ENCODE data around the gene IFT27. TPM values are rescaled to one million over a fixed set of nuclear protein-coding genes. Genes with fewer than 3 reads are reported as not detected.

The IFT27 gene
- total RNA-seq, 1 experiment from 2014 or later = 23.2 TPM

DNA sequence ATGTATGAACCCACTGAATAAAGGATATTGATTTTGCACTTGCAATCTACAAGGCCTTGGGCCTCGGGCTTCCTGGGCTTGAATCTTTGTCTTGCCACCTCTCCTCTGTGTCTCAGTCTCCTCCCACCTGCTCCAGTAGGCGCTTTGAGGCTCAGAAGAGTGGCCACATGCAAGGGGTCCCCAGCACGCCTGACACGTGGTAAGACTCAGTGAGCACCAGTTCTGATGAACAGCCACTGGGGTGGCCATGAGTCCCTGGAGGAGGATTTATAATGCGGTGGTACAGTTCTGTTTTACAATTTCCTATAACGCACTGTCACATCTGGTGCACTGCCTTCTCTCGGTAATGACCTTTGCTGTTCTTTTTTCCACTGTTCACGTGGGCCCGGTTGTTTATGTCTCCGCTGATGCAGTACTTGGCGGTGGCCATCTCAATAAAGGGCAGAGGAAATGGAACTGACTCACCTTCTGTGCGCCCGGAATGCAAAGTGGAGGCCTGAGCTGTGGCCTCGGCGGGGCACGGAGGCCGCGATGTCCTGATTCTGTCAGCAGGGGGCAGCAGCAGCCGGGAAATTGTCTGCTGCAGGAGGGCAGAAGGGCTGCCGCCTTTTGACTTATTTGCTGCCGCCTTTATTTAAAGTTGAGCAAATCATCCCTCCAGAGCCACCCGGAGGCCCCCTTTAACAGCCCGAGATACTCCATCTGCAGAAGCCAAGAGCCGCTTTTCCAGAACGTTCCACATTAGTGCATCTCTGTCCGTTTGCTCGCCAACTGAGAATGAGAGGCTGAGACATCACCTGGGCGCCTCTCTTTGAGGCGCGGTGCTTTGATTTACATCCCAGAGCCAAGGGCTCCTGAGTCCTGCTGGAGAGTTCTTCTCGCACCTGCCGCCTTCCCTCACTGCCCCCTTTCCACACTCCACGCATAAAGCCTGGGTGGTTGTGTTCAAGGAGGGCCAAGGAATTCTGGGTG, 6.0 kb upstream of the IFT27 start (continued):
- TF ChIP-seq, protein P1, sequence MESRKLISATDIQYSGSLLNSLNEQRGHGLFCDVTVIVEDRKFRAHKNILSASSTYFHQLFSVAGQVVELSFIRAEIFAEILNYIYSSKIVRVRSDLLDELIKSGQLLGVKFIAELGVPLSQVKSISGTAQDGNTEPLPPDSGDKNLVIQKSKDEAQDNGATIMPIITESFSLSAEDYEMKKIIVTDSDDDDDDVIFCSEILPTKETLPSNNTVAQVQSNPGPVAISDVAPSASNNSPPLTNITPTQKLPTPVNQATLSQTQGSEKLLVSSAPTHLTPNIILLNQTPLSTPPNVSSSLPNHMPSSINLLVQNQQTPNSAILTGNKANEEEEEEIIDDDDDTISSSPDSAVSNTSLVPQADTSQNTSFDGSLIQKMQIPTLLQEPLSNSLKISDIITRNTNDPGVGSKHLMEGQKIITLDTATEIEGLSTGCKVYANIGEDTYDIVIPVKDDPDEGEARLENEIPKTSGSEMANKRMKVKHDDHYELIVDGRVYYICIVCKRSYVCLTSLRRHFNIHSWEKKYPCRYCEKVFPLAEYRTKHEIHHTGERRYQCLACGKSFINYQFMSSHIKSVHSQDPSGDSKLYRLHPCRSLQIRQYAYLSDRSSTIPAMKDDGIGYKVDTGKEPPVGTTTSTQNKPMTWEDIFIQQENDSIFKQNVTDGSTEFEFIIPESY (IDR thresholded peaks at IDR 0.05; ENCODE audit: extremely low read depth, insufficient replicate concordance, low read length) = no peak
- TF ChIP-seq EZH2phosphoT487 (IDR thresholded peaks at IDR 0.05; ENCODE audit: borderline replicate concordance) (no peak), YY1 (IDR thresholded peaks at IDR 0.05; ENCODE audit: extremely low read depth, insufficient replicate concordance, low read depth, low read length) (peak; percentile 38), JUND (IDR thresholded peaks at IDR 0.05) (no peak), ZNF274 (IDR thresholded peaks at IDR 0.05; ENCODE audit: low read depth, low read length) (no peak), POLR2AphosphoS5 (IDR thresholded peaks at IDR 0.05; ENCODE audit: low read depth, low read length) (no peak)
- TF ChIP-seq, protein P2, sequence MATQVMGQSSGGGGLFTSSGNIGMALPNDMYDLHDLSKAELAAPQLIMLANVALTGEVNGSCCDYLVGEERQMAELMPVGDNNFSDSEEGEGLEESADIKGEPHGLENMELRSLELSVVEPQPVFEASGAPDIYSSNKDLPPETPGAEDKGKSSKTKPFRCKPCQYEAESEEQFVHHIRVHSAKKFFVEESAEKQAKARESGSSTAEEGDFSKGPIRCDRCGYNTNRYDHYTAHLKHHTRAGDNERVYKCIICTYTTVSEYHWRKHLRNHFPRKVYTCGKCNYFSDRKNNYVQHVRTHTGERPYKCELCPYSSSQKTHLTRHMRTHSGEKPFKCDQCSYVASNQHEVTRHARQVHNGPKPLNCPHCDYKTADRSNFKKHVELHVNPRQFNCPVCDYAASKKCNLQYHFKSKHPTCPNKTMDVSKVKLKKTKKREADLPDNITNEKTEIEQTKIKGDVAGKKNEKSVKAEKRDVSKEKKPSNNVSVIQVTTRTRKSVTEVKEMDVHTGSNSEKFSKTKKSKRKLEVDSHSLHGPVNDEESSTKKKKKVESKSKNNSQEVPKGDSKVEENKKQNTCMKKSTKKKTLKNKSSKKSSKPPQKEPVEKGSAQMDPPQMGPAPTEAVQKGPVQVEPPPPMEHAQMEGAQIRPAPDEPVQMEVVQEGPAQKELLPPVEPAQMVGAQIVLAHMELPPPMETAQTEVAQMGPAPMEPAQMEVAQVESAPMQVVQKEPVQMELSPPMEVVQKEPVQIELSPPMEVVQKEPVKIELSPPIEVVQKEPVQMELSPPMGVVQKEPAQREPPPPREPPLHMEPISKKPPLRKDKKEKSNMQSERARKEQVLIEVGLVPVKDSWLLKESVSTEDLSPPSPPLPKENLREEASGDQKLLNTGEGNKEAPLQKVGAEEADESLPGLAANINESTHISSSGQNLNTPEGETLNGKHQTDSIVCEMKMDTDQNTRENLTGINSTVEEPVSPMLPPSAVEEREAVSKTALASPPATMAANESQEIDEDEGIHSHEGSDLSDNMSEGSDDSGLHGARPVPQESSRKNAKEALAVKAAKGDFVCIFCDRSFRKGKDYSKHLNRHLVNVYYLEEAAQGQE (IDR thresholded peaks at IDR 0.05; ENCODE audit: low read depth) = no peak

Data from HCT116 (cell line).